GM12878 (cell line): ENCODE data around the gene PHKG2. TPM values are rescaled to one million over a fixed set of nuclear protein-coding genes. Genes with fewer than 3 reads are reported as not detected.

Experiments used
- BCL3 ChIP-seq: IDR thresholded peaks from 2 replicates; pipeline ENCODE4 v1.6.1; 2011; ENCODE audit warnings: borderline replicate concordance, low read depth, mild to moderate bottlenecking, moderate library complexity, low read length; ENCODE audit not compliant: insufficient read depth, poor library complexity, severe bottlenecking
- BHLHE40 ChIP-seq, 2 experiments: fragments of 450-650 bp in 1 of 2; IDR thresholded peaks; 2 replicates each; pipeline ENCODE4 v1.6.1; 2011 to 2017; ENCODE audit warnings: low read depth in 2 of 2, borderline replicate concordance in 1 of 2, improper control_type of control experiment in 1 of 2, low read length in 1 of 2, mild to moderate bottlenecking in 1 of 2
- CBX5 ChIP-seq: sonication (generic); IDR thresholded peaks from 2 replicates; pipeline ENCODE4 v1.6.1; 2016; ENCODE audit warnings: low read depth, moderate library complexity, mild to moderate bottlenecking, inconsistent platforms
- E2F4 ChIP-seq: IDR thresholded peaks from 2 replicates; pipeline ENCODE4 v1.6.1; 2012; ENCODE audit warnings: low read depth, low read length, improper control_type of control experiment
- E4F1 ChIP-seq: fragments of 450-650 bp; IDR thresholded peaks from 2 replicates; pipeline ENCODE4 v1.6.1; 2018; ENCODE audit warnings: borderline replicate concordance, mild to moderate bottlenecking; ENCODE audit not compliant: partially characterized antibody
- FOXK2 ChIP-seq: fragments of 450-650 bp; IDR thresholded peaks from 2 replicates; pipeline ENCODE4 v1.6.1; 2017; ENCODE audit warnings: mild to moderate bottlenecking, moderate library complexity
- FOXM1 ChIP-seq: IDR thresholded peaks from 2 replicates; pipeline ENCODE4 v1.6.1; 2012; ENCODE audit warnings: low read depth, mild to moderate bottlenecking, inconsistent platforms, low read length, moderate library complexity
- GABPA ChIP-seq: IDR thresholded peaks from 2 replicates; pipeline ENCODE4 v1.6.1; 2014; ENCODE audit warnings: antibody characterized with exemption, low read depth, mild to moderate bottlenecking, inconsistent platforms
- MXI1 ChIP-seq: fragments of 150-350 bp; IDR thresholded peaks from 2 replicates; pipeline ENCODE4 v1.6.1; 2011; ENCODE audit warnings: low read depth, mild to moderate bottlenecking, inconsistent platforms, low read length, improper control_type of control experiment
- PAX5 ChIP-seq: IDR thresholded peaks from 2 replicates; pipeline ENCODE4 v1.6.1; 2011; ENCODE audit warnings: low read depth, low read length, borderline replicate concordance
- POLR2AphosphoS2 ChIP-seq: IDR thresholded peaks from 2 replicates; pipeline ENCODE4 v1.6.1; 2011; ENCODE audit warnings: low read depth, mild to moderate bottlenecking, low read length, improper control_type of control experiment, moderate library complexity
- SMAD5 ChIP-seq: IDR thresholded peaks from 2 replicates; pipeline ENCODE4 v1.6.1; 2016; ENCODE audit warnings: antibody characterized with exemption, low read depth
- SP1 ChIP-seq: IDR thresholded peaks from one replicate; pipeline ENCODE4 v1.6.1; 2011; ENCODE audit warnings: low read depth, low read length
- TBL1XR1 ChIP-seq: IDR thresholded peaks from 2 replicates; pipeline ENCODE4 v1.6.1; 2012; ENCODE audit warnings: low read depth, low read length, improper control_type of control experiment
- polyA plus RNA-seq, 11 experiments: library from polyadenylated mRNA; depleted of rRNA in 4 of 11; unstranded in 6 of 11; stranded (reverse) in 5 of 11; fragments of >200 nt; fragmentation: Nextera tagmentation in 4 of 11; fragmentation: Illumina TruSeq in 1 of 11; extraction: Ambion mirVana in 4 of 11; extraction: Trizol in 1 of 11; gene quantifications; 1 replicate in 1 of 11; 2 replicates in 10 of 11; pipeline versions ENCODE4 v1.2.1 to v1.2.3, GENCODE V29; 2011 to 2016; ENCODE audit warnings: inconsistent platforms in 2 of 11, missing spikeins in 2 of 11, low read depth in 1 of 11
- total RNA-seq, 4 experiments: library from RNA; depleted of rRNA in 3 of 4; stranded (reverse); fragments of >200 nt in 3 of 4; fragmentation: Illumina TruSeq in 1 of 4; extraction: Trizol in 1 of 4; gene quantifications; 2 replicates each; pipeline versions ENCODE4 v1.2.1 to v1.2.3, GENCODE V29; 2013 to 2021
- TF ChIP-seq, protein P1 (sequence below): IDR thresholded peaks from 2 replicates; pipeline ENCODE4 v1.6.1; 2012; ENCODE audit warnings: low read length, inconsistent platforms
- TF ChIP-seq, protein P2 (sequence below): fragments of 450-650 bp; IDR thresholded peaks from 2 replicates; pipeline ENCODE4 v1.6.1; 2014; ENCODE audit warnings: mild to moderate bottlenecking

PHKG2 gene
- total and polyA plus RNA-seq, 10 of the 15 experiments (the other 5 are each of a cell fraction or from before 2014, with no cell fraction given), result 5.2 to 50.1 (median 37.2) TPM

DNA sequence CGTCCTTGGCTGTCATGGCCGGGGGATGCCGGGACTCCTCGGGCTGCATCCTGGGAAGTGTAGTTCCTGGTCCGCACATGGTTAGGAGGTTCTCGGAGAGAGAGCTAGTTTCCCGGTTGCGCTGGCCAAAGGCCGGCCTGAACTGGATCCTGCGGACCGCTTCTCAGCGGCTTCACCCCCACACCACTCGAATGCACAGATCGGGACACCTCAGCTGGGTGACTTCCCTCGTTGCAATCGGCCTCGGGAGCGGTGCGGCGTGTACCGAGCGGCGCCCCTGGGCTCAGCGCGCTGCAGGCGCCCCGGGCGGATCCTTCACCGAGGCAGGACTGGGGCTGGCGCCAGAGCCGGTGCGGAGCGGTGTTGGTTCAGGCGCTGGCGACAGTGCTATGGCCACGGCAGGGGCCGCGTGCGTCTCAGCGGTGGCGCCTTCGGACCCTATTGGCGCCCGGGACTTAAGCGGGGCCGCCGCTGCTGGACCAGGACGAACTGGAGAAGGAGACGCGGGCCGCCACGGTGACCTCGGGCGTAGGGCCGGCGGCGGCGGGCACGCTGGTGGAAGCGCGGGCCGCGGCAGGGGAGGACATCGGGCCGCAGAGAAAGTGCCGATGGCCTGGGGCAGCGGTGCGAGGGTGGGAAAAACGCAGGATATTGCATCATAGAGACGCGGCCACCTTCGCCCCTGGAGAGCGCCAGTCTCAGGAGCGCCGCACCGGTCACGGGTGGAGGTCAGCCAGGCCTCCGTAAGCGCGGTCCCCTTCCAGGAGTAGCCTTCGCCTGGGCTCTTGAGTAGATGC, 27.4 kb downstream of the PHKG2 start (continued):
- no peak for TF ChIP-seq SP1
- TF ChIP-seq SMAD5, result peak; percentile 46; the same call in 1 of the 2 replicates
- TF ChIP-seq FOXM1, result no peak
- TF ChIP-seq, protein P1, sequence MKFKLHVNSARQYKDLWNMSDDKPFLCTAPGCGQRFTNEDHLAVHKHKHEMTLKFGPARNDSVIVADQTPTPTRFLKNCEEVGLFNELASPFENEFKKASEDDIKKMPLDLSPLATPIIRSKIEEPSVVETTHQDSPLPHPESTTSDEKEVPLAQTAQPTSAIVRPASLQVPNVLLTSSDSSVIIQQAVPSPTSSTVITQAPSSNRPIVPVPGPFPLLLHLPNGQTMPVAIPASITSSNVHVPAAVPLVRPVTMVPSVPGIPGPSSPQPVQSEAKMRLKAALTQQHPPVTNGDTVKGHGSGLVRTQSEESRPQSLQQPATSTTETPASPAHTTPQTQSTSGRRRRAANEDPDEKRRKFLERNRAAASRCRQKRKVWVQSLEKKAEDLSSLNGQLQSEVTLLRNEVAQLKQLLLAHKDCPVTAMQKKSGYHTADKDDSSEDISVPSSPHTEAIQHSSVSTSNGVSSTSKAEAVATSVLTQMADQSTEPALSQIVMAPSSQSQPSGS, result no peak
- no peak for TF ChIP-seq TBL1XR1
- TF ChIP-seq GABPA, result 0 out of 2 replicates have a peak, but pooled peaks have one; percentile 43
- peak in 1 of 2 experiments; percentile 52; a peak in 2 of 4 replicates for TF ChIP-seq BHLHE40 (IDR thresholded peaks at IDR 0.05; ENCODE audit: borderline replicate concordance in 1 of 2, low read depth in 2 of 2, low read length in 1 of 2)
- no peak for TF ChIP-seq FOXK2
- TF ChIP-seq BCL3, result peak; percentile 27
- peak; percentile 65; the same call in 1 of the 2 replicates for TF ChIP-seq POLR2AphosphoS2
- TF ChIP-seq CBX5, result no peak
- TF ChIP-seq, protein P2, sequence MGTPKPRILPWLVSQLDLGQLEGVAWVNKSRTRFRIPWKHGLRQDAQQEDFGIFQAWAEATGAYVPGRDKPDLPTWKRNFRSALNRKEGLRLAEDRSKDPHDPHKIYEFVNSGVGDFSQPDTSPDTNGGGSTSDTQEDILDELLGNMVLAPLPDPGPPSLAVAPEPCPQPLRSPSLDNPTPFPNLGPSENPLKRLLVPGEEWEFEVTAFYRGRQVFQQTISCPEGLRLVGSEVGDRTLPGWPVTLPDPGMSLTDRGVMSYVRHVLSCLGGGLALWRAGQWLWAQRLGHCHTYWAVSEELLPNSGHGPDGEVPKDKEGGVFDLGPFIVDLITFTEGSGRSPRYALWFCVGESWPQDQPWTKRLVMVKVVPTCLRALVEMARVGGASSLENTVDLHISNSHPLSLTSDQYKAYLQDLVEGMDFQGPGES, result no peak
- 0 out of 2 replicates have a peak, but pooled peaks have one; percentile 34 for TF ChIP-seq PAX5
- TF ChIP-seq MXI1, result peak; percentile 65; the same call in 1 of the 2 replicates
- no peak for TF ChIP-seq E2F4
- no peak for TF ChIP-seq E4F1
